K562 (cell line): Measurements from ENCODE around the gene EPB41L2.

Source experiments
- CTCF ChIP-seq, 3 experiments: IDR thresholded peaks in 2 of 3; conservative IDR thresholded peaks in 1 of 3; 2 replicates each; pipeline ENCODE4 v1.5.1; 2011 to 2012; ENCODE audit warnings: low read length in 3 of 3, mild to moderate bottlenecking in 3 of 3, control low read depth in 2 of 3, improper control_type of control experiment in 1 of 3, inconsistent platforms in 1 of 3, low read depth in 1 of 3, mixed read lengths in 1 of 3, moderate library complexity in 1 of 3; ENCODE audit not compliant: insufficient read depth in 2 of 3
- RB1 ChIP-seq: fragments of 450-650 bp; IDR thresholded peaks from 2 replicates; pipeline ENCODE4 v1.6.1; 2017; ENCODE audit warnings: low read depth, mild to moderate bottlenecking
- ZSCAN29 ChIP-seq: fragments of 450-650 bp; IDR thresholded peaks from 2 replicates; pipeline ENCODE4 v1.6.1; 2017

GRCh38 chr6:131003488-131004386, 59.3 kb downstream of the EPB41L2 start:
- no peak for TF ChIP-seq RB1
- TF ChIP-seq CTCF (IDR thresholded peaks at IDR 0.05 in 2 of 3, conservative IDR thresholded peaks at IDR 0.05 in 1 of 3; ENCODE audit: insufficient read depth in 2 of 3, low read depth in 1 of 3, low read length in 3 of 3) = no peak
- no peak for TF ChIP-seq ZSCAN29
